ENCODE measurements around the gene RAE1. TPM values are rescaled to one million over a fixed set of nuclear protein-coding genes. Genes with fewer than 3 reads are reported as not detected.

The RAE1 gene
- total and polyA plus RNA-seq, 2 of the 8 experiments (the other 6 are each of a cell fraction or from before 2014, with no cell fraction given): 35.9 to 44.9 TPM

DNA sequence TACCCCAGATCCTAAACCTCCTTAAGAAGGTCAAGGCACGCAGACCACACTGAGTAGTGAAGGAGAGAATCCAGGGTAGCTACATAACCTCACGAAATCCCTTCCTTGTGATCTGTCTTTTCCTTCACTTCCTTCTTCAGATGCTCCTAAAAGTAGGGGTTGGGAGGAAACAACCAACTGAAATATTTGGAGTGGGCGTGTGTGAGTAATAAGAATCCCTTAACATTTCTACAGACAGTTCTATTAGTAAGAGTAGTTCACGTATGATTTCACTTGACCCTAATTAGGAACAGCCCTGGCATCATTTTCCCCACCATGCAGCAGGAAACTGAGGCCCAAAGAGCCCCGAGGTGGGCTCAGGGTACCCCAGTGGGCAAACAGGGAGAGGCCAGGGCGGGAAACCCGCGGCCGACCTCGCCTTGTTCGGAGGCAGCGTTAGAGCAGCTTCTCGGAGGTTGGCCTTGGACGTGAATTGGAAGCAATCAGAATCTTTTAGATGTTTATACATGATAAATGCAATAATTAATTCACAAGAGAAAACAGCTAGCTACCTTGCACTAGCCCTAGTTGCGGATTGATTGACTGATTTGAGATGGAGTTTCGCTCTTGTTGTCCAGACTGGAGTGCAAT, 859 bp upstream of the RAE1 start (continued):
- TF ChIP-seq, protein P1, sequence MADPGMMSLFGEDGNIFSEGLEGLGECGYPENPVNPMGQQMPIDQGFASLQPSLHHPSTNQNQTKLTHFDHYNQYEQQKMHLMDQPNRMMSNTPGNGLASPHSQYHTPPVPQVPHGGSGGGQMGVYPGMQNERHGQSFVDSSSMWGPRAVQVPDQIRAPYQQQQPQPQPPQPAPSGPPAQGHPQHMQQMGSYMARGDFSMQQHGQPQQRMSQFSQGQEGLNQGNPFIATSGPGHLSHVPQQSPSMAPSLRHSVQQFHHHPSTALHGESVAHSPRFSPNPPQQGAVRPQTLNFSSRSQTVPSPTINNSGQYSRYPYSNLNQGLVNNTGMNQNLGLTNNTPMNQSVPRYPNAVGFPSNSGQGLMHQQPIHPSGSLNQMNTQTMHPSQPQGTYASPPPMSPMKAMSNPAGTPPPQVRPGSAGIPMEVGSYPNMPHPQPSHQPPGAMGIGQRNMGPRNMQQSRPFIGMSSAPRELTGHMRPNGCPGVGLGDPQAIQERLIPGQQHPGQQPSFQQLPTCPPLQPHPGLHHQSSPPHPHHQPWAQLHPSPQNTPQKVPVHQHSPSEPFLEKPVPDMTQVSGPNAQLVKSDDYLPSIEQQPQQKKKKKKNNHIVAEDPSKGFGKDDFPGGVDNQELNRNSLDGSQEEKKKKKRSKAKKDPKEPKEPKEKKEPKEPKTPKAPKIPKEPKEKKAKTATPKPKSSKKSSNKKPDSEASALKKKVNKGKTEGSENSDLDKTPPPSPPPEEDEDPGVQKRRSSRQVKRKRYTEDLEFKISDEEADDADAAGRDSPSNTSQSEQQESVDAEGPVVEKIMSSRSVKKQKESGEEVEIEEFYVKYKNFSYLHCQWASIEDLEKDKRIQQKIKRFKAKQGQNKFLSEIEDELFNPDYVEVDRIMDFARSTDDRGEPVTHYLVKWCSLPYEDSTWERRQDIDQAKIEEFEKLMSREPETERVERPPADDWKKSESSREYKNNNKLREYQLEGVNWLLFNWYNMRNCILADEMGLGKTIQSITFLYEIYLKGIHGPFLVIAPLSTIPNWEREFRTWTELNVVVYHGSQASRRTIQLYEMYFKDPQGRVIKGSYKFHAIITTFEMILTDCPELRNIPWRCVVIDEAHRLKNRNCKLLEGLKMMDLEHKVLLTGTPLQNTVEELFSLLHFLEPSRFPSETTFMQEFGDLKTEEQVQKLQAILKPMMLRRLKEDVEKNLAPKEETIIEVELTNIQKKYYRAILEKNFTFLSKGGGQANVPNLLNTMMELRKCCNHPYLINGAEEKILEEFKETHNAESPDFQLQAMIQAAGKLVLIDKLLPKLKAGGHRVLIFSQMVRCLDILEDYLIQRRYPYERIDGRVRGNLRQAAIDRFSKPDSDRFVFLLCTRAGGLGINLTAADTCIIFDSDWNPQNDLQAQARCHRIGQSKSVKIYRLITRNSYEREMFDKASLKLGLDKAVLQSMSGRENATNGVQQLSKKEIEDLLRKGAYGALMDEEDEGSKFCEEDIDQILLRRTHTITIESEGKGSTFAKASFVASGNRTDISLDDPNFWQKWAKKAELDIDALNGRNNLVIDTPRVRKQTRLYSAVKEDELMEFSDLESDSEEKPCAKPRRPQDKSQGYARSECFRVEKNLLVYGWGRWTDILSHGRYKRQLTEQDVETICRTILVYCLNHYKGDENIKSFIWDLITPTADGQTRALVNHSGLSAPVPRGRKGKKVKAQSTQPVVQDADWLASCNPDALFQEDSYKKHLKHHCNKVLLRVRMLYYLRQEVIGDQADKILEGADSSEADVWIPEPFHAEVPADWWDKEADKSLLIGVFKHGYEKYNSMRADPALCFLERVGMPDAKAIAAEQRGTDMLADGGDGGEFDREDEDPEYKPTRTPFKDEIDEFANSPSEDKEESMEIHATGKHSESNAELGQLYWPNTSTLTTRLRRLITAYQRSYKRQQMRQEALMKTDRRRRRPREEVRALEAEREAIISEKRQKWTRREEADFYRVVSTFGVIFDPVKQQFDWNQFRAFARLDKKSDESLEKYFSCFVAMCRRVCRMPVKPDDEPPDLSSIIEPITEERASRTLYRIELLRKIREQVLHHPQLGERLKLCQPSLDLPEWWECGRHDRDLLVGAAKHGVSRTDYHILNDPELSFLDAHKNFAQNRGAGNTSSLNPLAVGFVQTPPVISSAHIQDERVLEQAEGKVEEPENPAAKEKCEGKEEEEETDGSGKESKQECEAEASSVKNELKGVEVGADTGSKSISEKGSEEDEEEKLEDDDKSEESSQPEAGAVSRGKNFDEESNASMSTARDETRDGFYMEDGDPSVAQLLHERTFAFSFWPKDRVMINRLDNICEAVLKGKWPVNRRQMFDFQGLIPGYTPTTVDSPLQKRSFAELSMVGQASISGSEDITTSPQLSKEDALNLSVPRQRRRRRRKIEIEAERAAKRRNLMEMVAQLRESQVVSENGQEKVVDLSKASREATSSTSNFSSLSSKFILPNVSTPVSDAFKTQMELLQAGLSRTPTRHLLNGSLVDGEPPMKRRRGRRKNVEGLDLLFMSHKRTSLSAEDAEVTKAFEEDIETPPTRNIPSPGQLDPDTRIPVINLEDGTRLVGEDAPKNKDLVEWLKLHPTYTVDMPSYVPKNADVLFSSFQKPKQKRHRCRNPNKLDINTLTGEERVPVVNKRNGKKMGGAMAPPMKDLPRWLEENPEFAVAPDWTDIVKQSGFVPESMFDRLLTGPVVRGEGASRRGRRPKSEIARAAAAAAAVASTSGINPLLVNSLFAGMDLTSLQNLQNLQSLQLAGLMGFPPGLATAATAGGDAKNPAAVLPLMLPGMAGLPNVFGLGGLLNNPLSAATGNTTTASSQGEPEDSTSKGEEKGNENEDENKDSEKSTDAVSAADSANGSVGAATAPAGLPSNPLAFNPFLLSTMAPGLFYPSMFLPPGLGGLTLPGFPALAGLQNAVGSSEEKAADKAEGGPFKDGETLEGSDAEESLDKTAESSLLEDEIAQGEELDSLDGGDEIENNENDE (IDR thresholded peaks at IDR 0.05; ENCODE audit: insufficient replicate concordance, low read length): no peak
- no peak for TF ChIP-seq POLR2A (IDR thresholded peaks at IDR 0.05; ENCODE audit: control extremely low read depth in 1 of 2, low read depth in 2 of 2, low read length in 2 of 2)
- no peak for TF ChIP-seq SP1 (IDR thresholded peaks at IDR 0.05; ENCODE audit: low read depth, low read length)
- TF ChIP-seq TAF1 (IDR thresholded peaks at IDR 0.05; ENCODE audit: low read depth, low read length): no peak
- TF ChIP-seq SP2 (IDR thresholded peaks at IDR 0.05; ENCODE audit: low read length): no peak
- no peak for TF ChIP-seq BACH1 (IDR thresholded peaks at IDR 0.05; ENCODE audit: low read length)
- TF ChIP-seq TCF12 (IDR thresholded peaks at IDR 0.05; ENCODE audit: low read depth, low read length): no peak
- no peak for TF ChIP-seq CHD1 (IDR thresholded peaks at IDR 0.05; ENCODE audit: low read depth, low read length)
- TF ChIP-seq TAF7 (optimal IDR thresholded peaks at IDR 0.05; ENCODE audit: borderline replicate concordance, low read depth, low read length): no peak
- no peak for TF ChIP-seq JUN (IDR thresholded peaks at IDR 0.05; ENCODE audit: low read depth, low read length)
- TF ChIP-seq SP4 (IDR thresholded peaks at IDR 0.05; ENCODE audit: low read length): no peak
- TF ChIP-seq ZNF274 (IDR thresholded peaks at IDR 0.05; ENCODE audit: borderline replicate concordance, extremely low read depth, low read length): no peak

All from H1 (cell line).